COLO829 (cell line): ENCODE data around the gene HMHB1.
"Not testable (repeated sequence)": the region's sequence is repeated elsewhere in the genome, so short reads cannot be mapped to it uniquely, and the experiment has no call there.

Experiments used
- DNase-seq: peaks from one replicate; pipeline ENCODE4 v3.0.0; 2012; ENCODE audit warnings: low spot score

The HMHB1 gene

DNA sequence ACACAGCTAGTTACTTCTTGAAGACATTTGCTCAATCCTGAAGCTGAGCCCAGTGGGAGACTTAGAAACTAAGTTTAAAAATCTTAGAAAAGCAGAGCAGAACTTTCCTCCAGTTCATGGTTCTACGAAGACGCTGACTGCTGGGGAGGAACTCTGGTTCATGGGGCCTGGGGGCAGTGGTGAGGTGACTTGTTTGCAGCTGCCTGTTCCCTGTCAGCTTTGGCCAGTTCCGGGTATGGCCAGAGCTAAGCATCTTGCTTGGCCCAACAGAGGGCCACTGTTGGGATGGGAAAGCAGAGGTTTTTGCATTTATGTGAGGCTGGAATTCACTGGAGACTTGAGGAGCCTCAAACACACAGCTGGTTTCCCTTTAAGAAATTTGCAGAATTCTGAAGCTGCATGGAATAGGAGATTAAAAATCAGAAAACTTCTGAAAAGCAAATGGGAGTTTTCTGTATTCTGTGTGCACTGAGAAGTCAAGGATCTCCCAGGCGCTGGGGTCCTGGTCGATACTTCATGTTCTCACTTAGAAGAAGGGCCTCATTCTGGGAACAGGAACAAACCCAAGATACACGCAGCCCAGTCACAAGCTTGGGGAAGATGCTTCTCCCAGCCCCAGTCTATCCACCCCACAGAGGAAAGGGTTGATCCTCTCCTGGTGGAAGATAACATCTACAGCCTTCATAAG, 10.6 kb upstream of the HMHB1 start:
- no peak for DNase-seq

DNA sequence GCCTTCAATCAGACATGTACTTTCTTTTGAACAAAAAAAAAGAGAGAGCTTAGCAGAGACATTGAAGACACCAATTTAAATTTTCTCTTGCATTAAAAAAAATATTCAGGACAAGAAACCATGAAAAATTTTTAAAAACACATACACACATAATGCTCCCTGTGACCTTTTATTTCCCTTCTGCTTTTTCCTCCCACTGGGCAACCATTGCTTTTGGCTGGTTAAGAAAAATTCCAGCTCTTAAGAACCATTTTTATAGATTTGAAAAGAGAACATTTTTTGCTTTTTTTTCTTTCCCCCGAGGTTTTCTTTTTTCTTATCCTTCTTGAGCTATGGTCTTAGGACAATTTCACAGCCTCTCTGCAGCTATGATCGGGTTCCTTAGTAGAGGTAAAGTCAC, 6.1 kb upstream of the HMHB1 start:
- DNase-seq = no peak

DNA sequence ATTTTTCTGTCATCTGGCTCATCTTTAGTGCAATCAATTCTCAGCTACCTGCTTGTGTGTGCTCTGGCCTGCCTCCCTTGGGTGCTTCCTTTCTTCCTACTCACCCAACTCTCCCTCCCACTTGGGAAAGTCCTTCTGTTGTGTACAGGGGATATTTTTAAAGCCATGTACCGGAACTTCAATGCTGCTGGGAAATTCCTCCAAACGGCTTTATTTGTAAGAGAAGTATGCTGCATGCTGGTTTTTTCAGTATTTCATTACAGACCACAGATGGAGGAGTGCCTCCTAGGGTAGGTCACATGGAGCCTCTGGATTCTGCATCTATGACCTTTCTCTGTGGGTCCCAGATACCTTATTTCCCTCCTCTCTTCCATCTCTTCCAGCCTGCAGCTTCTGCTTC, 5.4 kb upstream of the HMHB1 start:
- DNase-seq = no peak

DNA sequence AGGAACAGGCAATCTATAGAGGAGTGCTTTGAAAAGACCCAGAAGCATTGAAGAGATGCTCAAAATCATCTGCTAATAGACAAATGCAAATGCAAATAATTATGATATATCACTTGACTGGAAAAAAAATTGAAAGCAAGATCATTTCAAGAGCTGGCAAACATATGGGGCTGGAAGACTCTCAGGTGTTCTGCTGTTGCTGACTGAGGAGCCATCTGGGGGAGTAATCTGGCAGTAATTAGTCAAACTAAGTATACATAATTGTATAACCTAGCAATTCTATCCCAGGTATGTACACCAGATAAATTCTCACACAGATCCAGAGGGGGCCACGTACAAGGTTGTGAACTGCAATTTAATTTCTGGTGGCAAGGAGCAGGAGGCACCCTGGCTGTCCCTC, 4.6 kb upstream of the HMHB1 start:
- DNase-seq = no peak

DNA sequence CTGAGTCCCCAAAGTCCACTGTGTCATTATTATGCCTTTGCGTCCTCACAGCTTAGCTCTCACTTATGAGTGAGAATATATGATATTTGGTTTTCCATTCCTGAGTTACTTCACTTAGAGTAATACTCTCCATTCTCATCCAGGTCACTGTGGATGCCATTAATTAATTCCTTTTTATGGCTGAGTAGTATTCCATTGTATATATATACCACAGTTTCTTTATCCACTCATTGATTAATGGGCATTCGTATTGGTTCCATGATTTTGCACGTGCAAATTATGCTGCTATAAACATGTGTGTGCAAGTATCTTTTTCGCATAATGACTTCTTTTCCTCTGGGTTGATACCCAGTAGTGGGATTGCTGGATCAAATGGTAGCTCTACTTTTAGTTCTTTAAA, 4.4 kb downstream of the HMHB1 start:
- not testable (repeated sequence) for DNase-seq

DNA sequence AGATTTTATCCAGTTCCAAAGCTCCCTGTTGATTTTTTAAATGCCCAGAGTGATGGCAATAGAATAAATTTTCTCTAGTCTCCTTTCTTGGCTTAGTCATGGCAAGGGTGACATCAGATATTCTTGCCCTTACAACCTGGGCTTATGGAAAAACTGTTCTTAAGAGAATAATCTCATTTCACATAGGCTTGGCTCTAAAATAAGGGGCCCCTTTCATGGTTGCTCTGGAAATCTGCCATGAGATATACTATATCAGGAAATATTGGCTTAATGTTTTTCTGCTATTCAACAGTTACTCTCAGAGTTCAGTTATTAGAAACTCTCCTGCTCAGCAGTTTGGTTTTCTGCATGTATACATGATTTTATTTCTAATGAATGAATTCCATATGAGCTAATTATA, 7.8 kb downstream of the HMHB1 start:
- DNase-seq = peak; percentile 57

DNA sequence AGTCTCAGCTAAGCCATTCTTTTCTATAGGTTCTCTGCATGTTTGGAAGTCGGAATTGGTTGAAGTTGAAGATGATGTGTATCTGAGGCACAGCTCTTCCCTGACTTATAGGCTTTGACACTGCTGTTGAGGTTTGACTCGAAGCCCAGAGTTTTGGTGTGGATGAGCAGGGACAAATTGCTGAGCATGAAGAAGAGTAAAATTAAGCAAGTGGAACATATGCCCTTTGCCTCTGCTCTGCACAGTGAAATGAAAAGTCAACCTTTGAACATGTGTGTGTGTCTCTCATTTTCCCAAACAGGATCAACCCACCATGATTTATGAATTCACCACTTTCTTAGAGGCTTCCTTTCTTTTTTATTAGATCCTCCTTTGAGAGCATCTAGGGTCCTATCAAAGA, 8.5 kb downstream of the HMHB1 start:
- DNase-seq = no peak

DNA sequence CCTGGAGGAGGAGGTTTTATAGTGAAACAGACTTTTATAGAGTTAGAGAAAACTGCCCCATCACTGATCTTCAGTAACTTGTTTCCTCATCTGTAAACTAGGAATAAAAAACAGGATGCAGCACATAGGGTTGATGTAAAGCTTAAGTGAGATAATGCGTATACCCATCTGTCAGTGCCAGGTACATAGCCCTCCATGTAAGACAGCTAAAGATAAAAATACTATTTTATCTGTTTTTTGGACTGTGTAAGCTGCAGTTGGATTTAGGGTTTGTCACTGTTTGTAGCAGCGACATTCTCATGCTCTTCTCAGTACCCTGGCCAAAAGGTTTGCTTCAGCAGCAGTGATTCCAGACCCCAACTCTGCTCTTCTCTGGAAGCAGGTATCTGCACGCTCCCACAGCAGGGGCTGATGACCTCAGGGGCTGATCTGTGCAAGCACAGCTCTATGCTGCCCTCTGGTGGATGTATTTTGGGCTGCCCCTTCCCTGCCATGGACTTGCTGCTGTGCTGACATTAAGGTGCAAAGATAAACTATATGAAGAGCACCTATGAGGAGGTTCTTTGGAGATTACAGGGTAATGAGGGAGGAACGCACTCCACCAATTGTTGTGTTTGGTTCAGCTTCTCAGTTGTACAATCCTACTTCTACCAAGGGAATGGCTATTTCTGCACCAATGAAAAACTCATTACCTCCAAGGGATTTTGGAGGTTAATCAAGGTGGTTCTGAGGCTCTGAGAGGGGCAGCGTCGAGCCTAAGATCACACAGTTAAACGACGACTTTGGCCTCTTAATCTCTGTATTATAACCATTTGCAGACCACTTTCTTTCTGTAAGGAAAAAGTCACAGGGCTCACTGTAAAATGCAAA, 13.1 kb downstream of the HMHB1 start:
- DNase-seq = peak; percentile 30

DNA sequence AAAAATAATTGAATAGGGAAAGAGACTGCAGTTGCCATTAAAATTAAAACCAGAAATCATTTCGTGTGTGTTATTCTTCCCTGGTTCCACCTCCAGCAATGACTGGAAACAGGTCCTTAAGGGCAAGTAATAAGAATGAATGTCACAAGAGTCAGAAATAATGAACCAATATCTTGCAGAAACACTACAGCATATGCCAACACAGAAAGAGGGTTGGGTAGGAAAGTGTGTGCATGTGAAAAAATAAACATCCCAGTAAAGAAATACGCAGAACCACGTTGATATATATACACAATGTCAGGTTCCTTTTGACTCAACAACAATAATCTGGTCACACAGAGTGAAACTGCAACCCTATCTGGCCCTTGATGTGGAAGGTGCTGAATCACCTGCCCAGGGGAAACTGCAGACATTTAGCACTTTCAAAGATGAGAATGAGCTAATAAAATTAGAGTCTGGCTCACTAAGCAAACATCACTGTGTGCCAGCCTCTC, 15.0 kb downstream of the HMHB1 start:
- DNase-seq = no peak

DNA sequence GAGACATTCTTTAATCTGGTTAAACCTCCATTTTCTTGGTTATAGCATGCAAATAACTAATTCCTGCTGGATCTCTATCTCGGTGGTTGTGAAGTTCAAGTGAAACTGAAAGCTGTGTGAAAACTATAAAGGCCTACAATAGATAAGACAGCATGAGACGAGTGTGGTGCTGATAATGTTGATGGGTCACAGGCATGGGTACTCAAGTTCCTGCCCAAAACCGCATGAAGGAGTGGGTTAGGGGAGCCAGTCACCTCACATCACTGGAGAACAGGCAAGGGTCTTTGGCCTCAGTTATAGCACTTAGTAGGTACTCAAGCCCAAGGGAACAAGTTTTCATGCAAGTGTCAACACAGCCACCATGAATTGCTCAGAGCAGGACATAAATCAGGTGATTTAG, 16.7 kb downstream of the HMHB1 start:
- no peak for DNase-seq

DNA sequence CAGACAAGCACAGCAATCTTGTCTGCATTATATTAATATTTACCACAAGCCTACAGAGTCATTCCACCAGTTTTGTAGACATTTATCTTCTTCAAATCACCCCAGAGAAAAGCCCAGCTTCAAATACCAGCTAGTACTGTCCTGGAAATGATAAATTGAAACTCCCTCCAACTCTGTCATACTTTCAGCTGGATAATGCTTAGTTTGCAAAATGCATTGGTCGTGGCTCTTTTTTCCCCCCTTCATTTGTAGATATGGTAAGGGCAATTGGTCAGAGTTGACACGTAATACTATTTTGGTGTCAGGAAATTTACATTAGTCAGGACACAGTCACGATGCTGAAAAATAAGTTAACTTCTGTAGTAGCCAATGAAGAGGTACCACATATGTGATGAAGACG, 21.2 kb downstream of the HMHB1 start:
- no peak for DNase-seq

DNA sequence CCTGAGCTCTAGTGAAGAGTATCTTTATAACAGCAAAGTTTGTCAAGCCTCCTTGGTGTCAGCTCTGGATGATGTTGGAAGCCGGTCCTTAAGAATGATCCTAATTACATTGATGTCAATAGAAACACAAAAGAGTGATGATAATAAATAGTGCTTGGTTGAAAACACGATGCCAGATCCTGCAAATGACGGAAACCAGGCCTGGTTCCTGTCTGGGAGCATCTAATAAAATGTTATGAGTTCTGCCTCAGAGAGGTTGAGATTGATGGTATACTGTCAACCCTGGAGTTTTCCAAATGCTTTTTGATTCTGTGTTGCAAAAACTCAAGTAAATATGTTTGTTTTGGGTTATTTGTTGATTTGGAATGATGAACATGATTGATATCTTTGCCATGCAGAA, 23.3 kb downstream of the HMHB1 start:
- DNase-seq = no peak

DNA sequence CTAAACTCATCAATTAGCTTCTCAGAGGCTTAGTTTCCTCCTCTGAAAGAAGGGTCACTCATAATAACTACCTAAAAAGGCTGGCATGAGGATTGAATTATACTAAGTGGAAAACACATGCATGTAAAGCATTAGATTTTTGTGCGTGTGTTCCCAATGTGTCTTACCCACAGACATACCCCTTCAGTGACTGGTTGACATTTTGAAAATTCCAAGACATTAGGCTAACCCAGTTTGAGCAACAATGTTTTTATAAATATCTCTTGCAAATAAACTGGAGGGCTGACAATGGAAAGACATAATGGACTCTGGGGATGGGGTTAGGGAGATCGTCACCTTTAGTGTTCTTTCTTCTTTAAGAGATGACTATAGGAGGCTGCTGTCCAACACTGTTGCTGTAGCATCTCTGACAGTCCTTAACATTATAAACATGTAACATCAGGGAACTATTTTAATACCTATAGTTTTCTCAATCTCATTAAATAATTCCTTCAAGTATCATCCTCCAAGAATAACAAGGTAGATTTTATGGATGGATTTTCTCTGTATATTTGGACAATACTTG, 24.3 kb downstream of the HMHB1 start:
- DNase-seq = no peak

DNA sequence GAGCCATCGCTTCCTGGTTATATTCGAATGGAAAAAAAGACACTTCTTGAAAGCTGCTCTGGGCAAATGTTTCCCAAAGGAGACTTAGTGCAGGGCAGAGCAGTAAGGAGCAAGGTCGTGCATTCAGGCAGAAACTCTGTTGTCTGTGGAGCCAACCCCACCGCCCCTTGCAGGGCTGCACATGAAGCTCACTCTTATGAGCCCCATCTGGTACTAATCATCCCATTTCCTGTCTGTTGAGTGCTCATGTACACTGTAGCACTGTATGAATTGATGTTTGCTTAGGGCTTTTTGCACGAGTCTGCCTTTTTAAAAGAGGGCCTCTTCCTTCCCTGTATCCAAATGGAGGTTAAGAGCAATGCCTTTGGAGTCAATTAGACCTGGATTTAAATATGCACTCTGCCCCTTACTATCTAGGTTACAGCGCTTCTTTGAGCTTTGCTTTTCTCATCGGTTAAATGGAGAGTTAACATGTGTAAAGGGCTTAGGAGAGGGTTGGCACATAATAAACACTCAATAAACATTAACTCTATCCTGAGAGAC, 25.4 kb downstream of the HMHB1 start:
- no peak for DNase-seq

DNA sequence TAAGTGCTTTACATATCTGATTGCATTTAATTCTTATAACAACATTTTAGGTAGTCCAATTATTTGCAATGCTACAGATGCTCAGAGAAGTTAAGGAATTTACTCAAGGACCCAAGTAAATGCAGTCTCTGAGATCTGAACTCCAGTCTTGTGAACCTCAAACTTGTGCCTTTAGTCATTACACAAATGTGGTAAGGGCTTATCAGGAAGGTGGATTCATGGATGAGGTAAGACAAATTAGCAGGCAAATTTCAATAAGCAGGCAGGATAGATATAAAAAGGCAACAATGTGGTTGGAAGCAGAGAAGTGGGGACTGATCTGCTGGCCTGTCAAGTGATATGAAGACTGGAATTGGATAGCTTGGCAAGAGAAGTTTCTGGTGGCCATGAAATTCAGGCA, 29.5 kb downstream of the HMHB1 start:
- no peak for DNase-seq

DNA sequence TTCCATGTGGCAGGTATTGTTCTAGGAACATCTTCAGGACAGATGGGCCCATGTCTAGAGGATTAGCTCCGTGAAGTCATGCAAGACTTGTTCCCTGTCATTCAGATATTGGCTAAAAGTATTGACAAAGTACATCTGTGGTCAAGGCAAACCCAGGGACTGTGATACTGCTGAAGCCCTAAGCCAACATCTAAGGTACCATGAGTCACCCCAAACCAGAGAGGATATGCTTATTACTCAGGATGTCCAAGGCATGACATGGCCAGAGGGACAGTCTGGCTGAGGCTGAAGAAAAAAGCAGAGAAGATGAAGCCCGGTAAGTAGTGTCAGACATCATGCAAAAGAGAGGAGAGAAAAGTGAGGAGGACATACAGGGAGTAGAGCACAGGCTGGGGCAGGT, 31.0 kb downstream of the HMHB1 start:
- no peak for DNase-seq

DNA sequence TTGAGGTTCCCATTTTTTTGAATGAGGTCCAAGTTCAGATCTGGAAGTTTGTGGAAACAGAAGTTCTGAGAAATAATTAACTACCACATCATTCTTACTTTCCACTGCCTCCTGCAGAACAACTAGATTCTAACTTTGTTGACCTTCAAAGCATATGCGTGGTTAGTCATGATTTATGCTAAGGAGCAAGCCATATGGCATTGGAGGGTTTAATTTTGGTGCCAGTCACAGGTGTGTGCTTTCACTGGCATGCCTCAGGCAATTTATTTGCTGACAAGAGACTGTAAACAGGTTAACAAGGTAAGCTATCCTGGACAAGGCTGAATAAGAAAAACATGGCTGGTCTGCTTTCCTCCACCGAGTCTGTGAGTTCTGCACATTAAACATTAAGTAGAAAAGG, 31.5 kb downstream of the HMHB1 start:
- DNase-seq = no peak

DNA sequence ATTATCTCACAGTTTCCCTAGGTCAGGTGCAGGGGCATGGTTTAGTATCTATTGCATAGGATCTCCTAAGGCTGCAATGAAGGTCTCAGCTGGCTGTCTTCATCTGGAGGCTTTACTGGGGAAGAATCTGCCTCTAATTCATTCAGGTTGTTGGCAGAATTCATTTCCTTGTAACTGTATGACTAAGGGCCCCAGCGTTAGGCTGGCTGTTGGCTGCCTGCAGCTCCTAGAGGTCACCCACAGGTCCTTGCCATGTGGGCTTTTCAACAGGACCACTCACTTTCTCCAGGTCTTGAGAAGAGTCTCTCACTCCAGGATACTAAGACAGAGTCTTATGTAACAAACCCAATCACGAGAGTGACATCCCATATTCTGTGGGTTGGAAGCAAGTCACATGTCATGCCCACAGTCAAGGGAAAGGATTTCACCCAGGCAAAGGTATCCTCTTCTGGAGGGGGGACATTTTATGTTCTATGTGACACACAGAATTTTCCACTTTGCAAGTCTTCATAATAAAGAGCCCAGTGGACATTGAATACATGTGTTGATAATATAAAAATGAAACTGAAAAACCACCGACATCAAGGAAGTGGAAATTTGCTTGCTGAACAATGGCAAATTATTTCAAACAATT, 38.2 kb downstream of the HMHB1 start:
- no peak for DNase-seq

DNA sequence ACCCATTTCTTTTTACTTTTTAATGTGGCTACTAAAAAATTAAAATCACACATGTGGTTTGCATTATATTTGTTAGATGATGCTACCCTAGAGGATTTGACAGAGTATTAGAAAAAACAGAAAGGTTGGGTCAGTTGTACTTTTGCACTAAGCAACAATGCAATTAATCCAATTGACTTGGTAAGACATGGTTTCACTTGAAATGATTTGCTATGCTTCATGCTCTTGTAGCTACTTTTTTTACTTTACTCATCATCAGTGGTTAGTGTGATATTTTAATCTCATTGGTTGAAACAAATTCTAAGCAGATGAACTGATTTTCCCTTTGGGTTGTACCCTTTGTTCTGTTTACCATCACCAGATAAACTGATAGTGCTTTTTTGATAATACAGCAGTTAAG, 39.4 kb downstream of the HMHB1 start:
- no peak for DNase-seq

DNA sequence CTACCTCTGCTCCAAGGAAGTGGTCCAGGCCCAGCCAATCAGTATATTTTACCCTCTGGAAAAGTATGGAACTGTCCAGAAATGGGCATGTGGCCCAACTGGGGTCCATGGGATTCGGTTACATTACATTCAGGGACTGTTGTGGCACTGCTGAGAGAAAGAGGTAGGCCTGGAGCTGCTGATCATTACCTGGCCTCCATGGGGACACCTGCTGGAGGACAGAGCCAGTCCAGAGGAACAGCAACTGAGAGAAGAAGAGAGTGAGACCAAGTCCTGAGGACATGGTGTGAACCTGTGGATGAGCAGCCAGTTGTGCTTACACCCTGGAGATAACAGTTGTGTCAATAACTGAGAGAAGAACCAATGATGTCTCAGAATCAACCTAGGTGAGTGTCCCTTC, 48.2 kb downstream of the HMHB1 start:
- DNase-seq = no peak

DNA sequence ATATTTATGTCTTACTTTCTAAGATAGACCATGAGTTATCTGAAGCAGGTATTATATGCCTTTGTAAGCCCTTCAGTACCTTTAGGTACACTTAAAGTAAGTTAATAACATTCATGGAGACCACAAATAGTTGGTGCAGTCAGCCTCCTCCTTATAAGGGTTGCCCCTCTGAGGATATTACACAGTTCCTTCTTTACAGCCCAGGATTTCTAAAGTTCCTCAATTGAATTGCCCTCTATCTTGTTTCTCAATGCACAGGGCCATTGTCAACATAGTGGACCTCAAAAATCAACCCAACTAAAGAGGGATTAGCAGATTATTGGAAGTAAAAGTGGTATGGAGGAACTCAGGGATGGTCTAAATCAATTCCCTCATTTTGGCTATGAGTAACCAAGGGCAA, 50.3 kb downstream of the HMHB1 start:
- no peak for DNase-seq

DNA sequence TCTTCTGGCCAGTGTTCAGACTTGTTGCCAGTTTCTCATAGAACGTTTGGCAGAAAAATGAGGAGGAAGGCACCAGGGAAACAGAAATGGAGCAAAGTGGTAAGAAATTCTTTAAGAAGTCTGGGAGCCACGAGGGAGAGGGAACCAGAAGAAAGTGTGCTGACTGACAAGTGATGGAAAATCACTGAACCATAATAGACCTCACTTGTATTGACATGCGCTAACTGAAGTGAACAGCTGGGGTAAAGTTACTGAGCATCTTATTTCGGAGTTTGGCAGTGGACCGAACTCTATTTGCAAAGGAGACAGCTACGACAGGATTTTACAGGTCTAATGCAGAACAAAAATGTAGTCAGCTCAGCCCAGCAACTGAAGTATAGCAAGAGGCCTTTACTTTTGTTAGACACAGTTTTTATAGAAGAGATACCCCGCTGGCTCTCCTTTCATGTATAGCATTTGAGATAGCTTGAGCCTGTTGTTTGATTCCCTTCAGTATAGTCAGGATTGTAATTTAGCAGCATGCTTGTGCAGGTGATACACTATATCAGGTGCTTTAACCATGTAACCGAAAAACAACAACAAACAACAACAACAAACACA, 53.6 kb downstream of the HMHB1 start:
- DNase-seq = no peak
